KMS-11 (cell line): ENCODE measurements around the gene ARHGEF10L.
A peak's percentile ranks its signal among the peaks of the same experiment; 100 is the strongest.

Source experiments
- H2AFZ ChIP-seq: fragments of 200-600 bp; sonication (generic); 2 replicates; pipeline ENCODE4 v1.6.1; 2016; ENCODE audit warnings: antibody characterized with exemption, mixed run types, low read depth
- H3K27ac ChIP-seq: fragments of 200-600 bp; sonication (generic); 2 replicates; pipeline ENCODE4 v1.6.1; 2016; ENCODE audit warnings: mild to moderate bottlenecking, mixed run types
- H3K27me3 ChIP-seq: fragments of 200-600 bp; sonication (generic); 2 replicates; pipeline ENCODE4 v1.6.1; 2017; ENCODE audit warnings: mild to moderate bottlenecking, low read depth, mixed run types, moderate library complexity; ENCODE audit not compliant: insufficient read depth
- H3K36me3 ChIP-seq: fragments of 200-600 bp; sonication (generic); 2 replicates; pipeline ENCODE4 v1.6.1; 2017; ENCODE audit warnings: mild to moderate bottlenecking, mixed run types; ENCODE audit not compliant: insufficient read depth
- H3K4me1 ChIP-seq: fragments of 200-600 bp; sonication (generic); 2 replicates; pipeline ENCODE4 v1.6.1; 2016; ENCODE audit warnings: mild to moderate bottlenecking, low read depth, mixed run types; ENCODE audit not compliant: poor library complexity, severe bottlenecking
- H3K4me2 ChIP-seq: fragments of 200-600 bp; sonication (generic); 2 replicates; pipeline ENCODE4 v1.7.0; 2016; ENCODE audit warnings: mild to moderate bottlenecking, mixed run types
- H3K4me3 ChIP-seq: fragments of 200-600 bp; sonication (generic); IDR thresholded peaks from 2 replicates; pipeline ENCODE4 v1.6.1; 2017; ENCODE audit warnings: low read depth, low read length, mixed read lengths; ENCODE audit not compliant: insufficient read depth
- H3K79me2 ChIP-seq: fragments of 200-600 bp; sonication (generic); 2 replicates; pipeline ENCODE4 v1.6.1; 2016; ENCODE audit warnings: low read depth, mixed run types; ENCODE audit not compliant: insufficient read depth
- H3K9ac ChIP-seq: fragments of 200-600 bp; sonication (generic); 2 replicates; pipeline ENCODE4 v1.6.1; 2016; ENCODE audit warnings: mild to moderate bottlenecking, mixed run types
- H4K20me1 ChIP-seq: fragments of 200-600 bp; sonication (generic); 2 replicates; pipeline ENCODE4 v1.6.1; 2016; ENCODE audit warnings: mild to moderate bottlenecking, mixed run types; ENCODE audit not compliant: insufficient read depth
- TF ChIP-seq, protein P1 (sequence below): fragments of 200-600 bp; sonication (generic); conservative IDR thresholded peaks from 2 replicates; pipeline ENCODE4 v1.6.1; 2017; ENCODE audit warnings: low read depth, mild to moderate bottlenecking, antibody characterized with exemption, low read length, moderate library complexity, mixed read lengths

ARHGEF10L gene

GRCh38 chr1:17653276-17653675 lies 113.8 kb downstream of the ARHGEF10L start:
- Histone ChIP-seq H3K27me3 (peaks cover 10% of the 10 kb centered on the region; the same call in 1 of the 2 replicates), H2AFZ (no peak overlapping the region), H3K27ac (no peak overlapping the region), H3K4me3 (no peak overlapping the region), H3K4me2 (no peak overlapping the region), H3K36me3 (no peaks in the 10 kb centered on the region), H3K79me2 (no peaks in the 10 kb centered on the region), H4K20me1 (no peaks in the 10 kb centered on the region), H3K4me1 (no peaks in the 10 kb centered on the region), H3K9ac (no peak overlapping the region)
- TF ChIP-seq, protein P1, sequence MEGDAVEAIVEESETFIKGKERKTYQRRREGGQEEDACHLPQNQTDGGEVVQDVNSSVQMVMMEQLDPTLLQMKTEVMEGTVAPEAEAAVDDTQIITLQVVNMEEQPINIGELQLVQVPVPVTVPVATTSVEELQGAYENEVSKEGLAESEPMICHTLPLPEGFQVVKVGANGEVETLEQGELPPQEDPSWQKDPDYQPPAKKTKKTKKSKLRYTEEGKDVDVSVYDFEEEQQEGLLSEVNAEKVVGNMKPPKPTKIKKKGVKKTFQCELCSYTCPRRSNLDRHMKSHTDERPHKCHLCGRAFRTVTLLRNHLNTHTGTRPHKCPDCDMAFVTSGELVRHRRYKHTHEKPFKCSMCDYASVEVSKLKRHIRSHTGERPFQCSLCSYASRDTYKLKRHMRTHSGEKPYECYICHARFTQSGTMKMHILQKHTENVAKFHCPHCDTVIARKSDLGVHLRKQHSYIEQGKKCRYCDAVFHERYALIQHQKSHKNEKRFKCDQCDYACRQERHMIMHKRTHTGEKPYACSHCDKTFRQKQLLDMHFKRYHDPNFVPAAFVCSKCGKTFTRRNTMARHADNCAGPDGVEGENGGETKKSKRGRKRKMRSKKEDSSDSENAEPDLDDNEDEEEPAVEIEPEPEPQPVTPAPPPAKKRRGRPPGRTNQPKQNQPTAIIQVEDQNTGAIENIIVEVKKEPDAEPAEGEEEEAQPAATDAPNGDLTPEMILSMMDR: no peak

DNA sequence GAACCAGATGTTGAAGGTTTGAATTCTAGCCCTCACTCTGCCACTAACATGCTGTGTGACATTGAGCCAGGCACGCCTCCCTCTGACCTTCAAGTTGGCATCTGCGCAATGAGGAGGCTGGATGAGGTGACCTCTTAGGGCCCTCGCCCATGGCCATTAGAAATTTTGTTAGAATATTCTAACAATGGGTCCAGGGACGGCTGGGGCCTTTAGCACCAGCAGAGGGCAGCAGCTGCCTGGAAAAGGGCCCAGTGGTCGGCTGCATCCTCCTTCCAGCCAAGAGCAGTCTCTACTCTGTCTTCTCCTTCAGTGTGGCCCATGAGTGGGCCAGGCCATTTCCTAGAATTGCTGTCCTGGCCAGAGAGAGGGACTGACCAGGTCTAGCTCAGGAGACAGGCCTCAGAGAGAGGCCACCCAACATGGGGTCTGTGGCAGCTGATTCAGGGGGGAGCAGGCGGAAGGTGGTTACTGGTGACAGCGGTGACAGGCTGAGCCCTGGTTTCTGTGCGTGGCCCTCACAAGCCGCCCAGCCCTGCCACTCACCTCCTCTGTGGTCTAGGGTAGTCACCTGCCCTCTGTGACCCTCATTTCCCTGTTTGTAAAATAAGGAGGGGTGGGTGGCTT lies 114.3 kb downstream of the ARHGEF10L start:
- Histone ChIP-seq H3K79me2 (no peaks in the 10 kb centered on the region), H3K4me1 (no peaks in the 10 kb centered on the region), H4K20me1 (no peaks in the 10 kb centered on the region), H3K4me2 (no peak overlapping the region), H2AFZ (no peak overlapping the region), H3K9ac (no peak overlapping the region), H3K27me3 (peaks cover 7% of the 10 kb centered on the region; the same call in 1 of the 2 replicates), H3K27ac (no peak overlapping the region), H3K36me3 (no peaks in the 10 kb centered on the region), H3K4me3 (no peak overlapping the region)
- TF ChIP-seq, protein P1: peak; percentile 59

GRCh38 chr1:17654519-17654918 lies 115.0 kb downstream of the ARHGEF10L start:
- Histone ChIP-seq H2AFZ (no peak overlapping the region), H3K4me2 (no peak overlapping the region), H3K36me3 (no peaks in the 10 kb centered on the region), H3K4me3 (no peak overlapping the region), H4K20me1 (no peaks in the 10 kb centered on the region), H3K27me3 (peaks cover 3% of the 10 kb centered on the region; the same call in 1 of the 2 replicates), H3K27ac (no peak overlapping the region), H3K79me2 (no peaks in the 10 kb centered on the region), H3K4me1 (no peaks in the 10 kb centered on the region), H3K9ac (no peak overlapping the region)
- TF ChIP-seq, protein P1: no peak

- TF ChIP-seq, protein P1: no peak
- Histone ChIP-seq H3K4me1 (no peaks in the 10 kb centered on the region), H3K27me3 (peaks cover 3% of the 10 kb centered on the region; the same call in 1 of the 2 replicates), H3K4me2 (no peak overlapping the region), H3K9ac (no peak overlapping the region), H3K36me3 (no peaks in the 10 kb centered on the region), H3K27ac (no peak overlapping the region), H3K79me2 (no peaks in the 10 kb centered on the region), H4K20me1 (no peaks in the 10 kb centered on the region), H2AFZ (no peak overlapping the region), H3K4me3 (no peak overlapping the region)
Observed at GRCh38 chr1:17655169-17655568, 115.7 kb downstream of the ARHGEF10L start.
